CD4-positive, alpha-beta T cell treated with Interleukin-2 at 100 ng/mL for 4 hours (primary cell): ENCODE measurements around the gene CCNB1IP1.
"Not testable (repeated sequence)": the region's sequence is repeated elsewhere in the genome, so short reads cannot be mapped to it uniquely, and the experiment has no call there.

Source experiments
- DNase-seq: peaks from one replicate; pipeline ENCODE4 v3.0.0-alpha.2; 2020; ENCODE audit warnings: low spot score

The CCNB1IP1 gene

GRCh38 chr14:20332431-20332787 is 670 bp downstream of the CCNB1IP1 start:
- DNase-seq: no peak

- no peak for DNase-seq
Observed at GRCh38 chr14:20331053-20331613, 1.9 kb downstream of the CCNB1IP1 start.

DNA sequence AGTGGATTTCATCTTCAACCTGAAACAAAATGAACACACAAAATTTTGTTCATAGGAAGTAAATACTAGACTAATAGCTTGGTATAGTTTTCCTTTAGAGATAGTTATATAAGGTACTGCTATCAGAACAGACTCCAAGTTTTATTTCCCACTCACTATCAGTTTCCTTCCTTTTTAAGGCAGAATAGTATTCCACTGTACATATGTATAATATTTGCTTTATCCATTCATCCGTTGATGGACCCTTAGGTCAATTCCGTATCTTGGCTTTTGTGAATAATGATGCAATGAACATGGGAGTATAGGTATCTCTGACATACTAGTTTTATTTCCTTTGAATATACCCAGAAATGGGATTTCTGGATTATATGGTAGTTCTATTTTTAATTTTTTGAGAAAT is 3.7 kb downstream of the CCNB1IP1 start:
- DNase-seq: no peak

- no peak for DNase-seq
Observed at GRCh38 chr14:20328705-20329104, 4.4 kb downstream of the CCNB1IP1 start.

- DNase-seq: peak; percentile 79
Observed at GRCh38 chr14:20327005-20327869, 5.8 kb downstream of the CCNB1IP1 start.

GRCh38 chr14:20317720-20318119 is 15.4 kb downstream of the CCNB1IP1 start:
- no peak for DNase-seq

DNA sequence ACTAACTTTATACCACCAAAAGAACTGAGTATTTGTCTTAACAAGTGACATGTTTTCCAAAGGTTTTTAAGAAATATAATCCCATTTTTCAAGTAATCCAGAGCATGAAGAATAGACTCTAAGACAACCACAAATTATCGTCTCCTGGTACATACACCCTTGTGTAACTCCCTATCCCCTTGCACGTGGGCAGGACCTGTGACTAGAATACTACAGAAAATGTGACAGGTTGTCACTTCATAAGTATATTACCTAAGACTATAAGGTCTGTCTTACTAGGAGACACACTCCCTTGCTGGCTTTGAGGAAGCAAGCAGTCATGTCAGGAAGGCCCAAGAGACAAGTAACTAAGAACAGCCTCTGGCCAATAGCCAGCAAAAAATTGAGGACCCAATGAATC is 19.1 kb downstream of the CCNB1IP1 start:
- DNase-seq: no peak

GRCh38 chr14:20306079-20306423 is 27.0 kb downstream of the CCNB1IP1 start:
- DNase-seq: no peak

GRCh38 chr14:20305265-20306078 is 27.6 kb downstream of the CCNB1IP1 start, which contains the start of gene TTC5:
Gene TTC5 (minus strand): TSS chr14:20305951. CDS start chr14:20305937, 14 bp downstream.
- DNase-seq: peak; percentile 94

- no peak for DNase-seq
Observed at GRCh38 chr14:20302042-20302755, 30.9 kb downstream of the CCNB1IP1 start.

GRCh38 chr14:20295067-20295466 is 38.0 kb downstream of the CCNB1IP1 start:
- no peak for DNase-seq

DNA sequence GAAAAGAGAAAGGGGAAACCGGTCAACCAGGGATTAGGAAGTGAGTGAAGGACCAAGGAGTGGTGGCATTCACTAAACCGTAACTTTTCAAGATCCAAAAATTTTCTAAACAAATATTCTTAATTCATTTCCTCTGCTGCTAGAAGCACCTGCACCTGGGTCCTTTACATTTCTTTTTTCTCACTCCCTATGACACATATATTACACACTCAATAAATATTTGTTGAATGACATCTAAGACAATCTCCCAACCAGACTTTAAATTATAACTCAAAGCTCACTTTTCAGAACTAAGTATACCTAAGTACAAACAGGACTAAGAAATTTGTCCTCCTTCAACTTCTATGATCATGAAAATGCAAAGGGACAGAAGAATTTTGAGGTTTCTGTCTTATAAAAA is 38.4 kb downstream of the CCNB1IP1 start:
- DNase-seq: no peak

GRCh38 chr14:20281998-20282397 is 51.1 kb downstream of the CCNB1IP1 start:
- DNase-seq: not testable (repeated sequence)

DNA sequence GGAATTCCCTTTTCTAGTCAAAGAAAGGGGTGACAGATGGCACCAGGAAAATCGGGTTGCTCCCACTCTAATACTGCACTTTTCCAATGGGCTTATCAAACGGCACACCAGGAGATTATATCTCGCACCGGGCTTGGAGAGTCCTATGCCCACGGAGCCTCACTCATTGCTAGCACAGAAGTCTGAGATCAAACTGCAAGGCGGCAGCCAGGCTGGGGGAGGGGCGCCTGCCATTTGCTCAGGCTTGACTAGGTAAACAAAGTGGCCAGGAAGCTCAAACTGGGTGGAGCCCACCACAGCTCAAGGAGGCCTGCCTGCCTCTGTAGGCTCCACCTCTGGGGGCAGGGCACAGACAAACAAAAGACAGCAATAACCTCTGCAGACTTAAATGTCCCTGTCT is 52.8 kb downstream of the CCNB1IP1 start:
- not testable (repeated sequence) for DNase-seq

GRCh38 chr14:20278414-20278813 is 54.7 kb downstream of the CCNB1IP1 start:
- peak; percentile 31 for DNase-seq

DNA sequence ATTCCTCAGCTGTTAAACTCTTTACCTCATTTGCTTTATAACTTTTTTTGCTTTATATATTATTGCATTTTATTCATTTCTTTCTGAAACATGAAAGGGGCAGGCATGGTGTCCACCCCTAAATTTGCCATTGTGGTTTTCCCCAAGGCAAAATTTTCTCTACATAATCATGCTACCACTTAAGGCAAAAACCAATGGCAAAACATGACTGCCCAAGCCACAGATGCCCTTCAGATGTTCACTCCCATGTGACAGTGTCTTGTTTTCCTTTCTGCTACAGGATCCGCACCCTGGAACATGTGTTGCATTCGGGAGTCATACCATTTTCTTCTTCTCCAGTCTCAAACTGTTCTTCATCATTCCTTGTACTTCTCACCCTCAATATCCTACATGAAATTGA is 55.7 kb downstream of the CCNB1IP1 start:
- no peak for DNase-seq

DNA sequence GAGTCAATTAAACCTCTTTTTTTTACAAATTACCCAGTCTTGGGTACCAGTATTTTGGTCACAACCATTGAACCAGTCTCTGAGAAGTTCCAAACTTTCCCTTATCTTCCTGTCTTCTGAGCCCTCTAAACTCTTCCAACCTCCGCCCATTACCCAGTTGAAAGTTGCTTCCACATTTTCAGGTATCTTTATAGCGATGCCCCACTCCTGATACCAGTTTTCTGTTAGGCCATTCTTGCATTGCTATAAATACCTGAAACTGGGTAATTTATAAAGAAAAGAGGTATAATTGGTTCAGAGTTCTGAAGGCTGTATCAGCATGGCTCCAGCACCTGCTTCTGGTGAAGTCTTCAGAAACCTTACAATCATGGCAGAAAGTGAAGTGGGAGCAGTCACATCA is 59.0 kb downstream of the CCNB1IP1 start:
- DNase-seq: no peak

GRCh38 chr14:20264361-20264760 is 68.7 kb downstream of the CCNB1IP1 start:
- not testable (repeated sequence) for DNase-seq

- no peak for DNase-seq
Observed at GRCh38 chr14:20262642-20263128, 70.4 kb downstream of the CCNB1IP1 start.
